Right lobe of liver (tissue), 4 donors: ENCODE results near the gene ATXN7.

Experiments
- POLR2A ChIP-seq: fragments of 450-650 bp; IDR thresholded peaks from one replicate; pipeline ENCODE4 v1.6.1; 2017; ENCODE audit warnings: antibody characterized with exemption, mild to moderate bottlenecking
- TF ChIP-seq, protein P1 (sequence below), 4 donors: fragments of 200-600 bp in 3 of 4; fragments of 450-650 bp in 1 of 4; IDR thresholded peaks; one replicate each; pipeline versions ENCODE4 v1.5.1 to v1.8.0; 2016 to 2022; ENCODE audit warnings: antibody characterized with exemption in 4 of 4, mild to moderate bottlenecking in 2 of 4
- donor health status: DM: no; HTN: no; CAD: no.
- donor health status: DM: no; HTN: no; CAD: no.
- donor health status: DM: no; HTN: yes; CAD: no.

DNA sequence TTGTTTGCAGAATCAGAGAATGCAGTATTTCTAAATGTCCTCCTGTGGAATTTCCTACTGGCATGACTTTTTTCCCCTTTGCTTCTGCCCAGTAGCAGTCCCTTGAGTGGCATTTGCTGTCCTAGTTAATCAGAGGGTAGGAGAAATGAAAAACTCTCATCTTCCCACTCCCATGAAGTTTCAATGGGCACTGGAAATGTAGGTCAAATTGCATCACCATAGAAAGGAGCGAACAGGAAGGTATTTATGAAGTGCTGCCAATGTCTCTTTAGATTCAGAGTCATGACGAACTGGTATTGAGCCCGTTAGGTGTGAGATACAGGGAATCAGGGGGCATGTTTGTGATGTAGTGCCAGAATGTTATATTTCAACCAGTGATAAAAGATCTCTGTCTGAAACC lies 23.2 kb downstream of the ATXN7 start:
- TF ChIP-seq, protein P1, sequence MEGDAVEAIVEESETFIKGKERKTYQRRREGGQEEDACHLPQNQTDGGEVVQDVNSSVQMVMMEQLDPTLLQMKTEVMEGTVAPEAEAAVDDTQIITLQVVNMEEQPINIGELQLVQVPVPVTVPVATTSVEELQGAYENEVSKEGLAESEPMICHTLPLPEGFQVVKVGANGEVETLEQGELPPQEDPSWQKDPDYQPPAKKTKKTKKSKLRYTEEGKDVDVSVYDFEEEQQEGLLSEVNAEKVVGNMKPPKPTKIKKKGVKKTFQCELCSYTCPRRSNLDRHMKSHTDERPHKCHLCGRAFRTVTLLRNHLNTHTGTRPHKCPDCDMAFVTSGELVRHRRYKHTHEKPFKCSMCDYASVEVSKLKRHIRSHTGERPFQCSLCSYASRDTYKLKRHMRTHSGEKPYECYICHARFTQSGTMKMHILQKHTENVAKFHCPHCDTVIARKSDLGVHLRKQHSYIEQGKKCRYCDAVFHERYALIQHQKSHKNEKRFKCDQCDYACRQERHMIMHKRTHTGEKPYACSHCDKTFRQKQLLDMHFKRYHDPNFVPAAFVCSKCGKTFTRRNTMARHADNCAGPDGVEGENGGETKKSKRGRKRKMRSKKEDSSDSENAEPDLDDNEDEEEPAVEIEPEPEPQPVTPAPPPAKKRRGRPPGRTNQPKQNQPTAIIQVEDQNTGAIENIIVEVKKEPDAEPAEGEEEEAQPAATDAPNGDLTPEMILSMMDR (IDR thresholded peaks at IDR 0.05), result no peak
- TF ChIP-seq POLR2A, result no peak
